Testis (tissue), 3 donors: ENCODE measurements around the gene ERBB2. TPM values are rescaled to one million over a fixed set of nuclear protein-coding genes. Genes with fewer than 3 reads are reported as not detected.

Experiments used
- DNase-seq: peaks from one replicate; pipeline ENCODE4 v3.0.0-alpha.2; 2019
- H3K27ac ChIP-seq, 2 donors: fragments of 200-600 bp; sonication (generic); one replicate each; pipeline ENCODE4 v1.5.1; 2019
- H3K27me3 ChIP-seq: fragments of 200-600 bp; sonication (generic); one replicate; pipeline ENCODE4 v1.5.1; 2019
- H3K36me3 ChIP-seq: fragments of 200-600 bp; sonication (generic); one replicate; pipeline ENCODE4 v1.5.1; 2017; ENCODE audit warnings: low read depth; ENCODE audit errors: missing control alignments
- H3K4me1 ChIP-seq: fragments of 200-600 bp; sonication (generic); one replicate; pipeline ENCODE4 v1.5.1; 2019
- H3K4me3 ChIP-seq, 2 donors: fragments of 200-600 bp; sonication (generic); one replicate each; pipeline ENCODE4 v1.5.1; 2017 to 2019
- H3K9me3 ChIP-seq: fragments of 200-600 bp; sonication (generic); one replicate; pipeline ENCODE4 v1.5.1; 2017
- POLR2A ChIP-seq: fragments of 450-650 bp; IDR thresholded peaks from one replicate; pipeline ENCODE4 v1.6.1; 2017; ENCODE audit warnings: antibody characterized with exemption, mild to moderate bottlenecking, moderate library complexity
- WGBS, 2 donors: methylation state at CpG; one replicate each; pipeline ENCODE4 v1.1.5; 2018; 5-methylcytosine and 5-hydroxymethylcytosine counted together
- intact Hi-C: fragments of 100-400 bp; cut with DNase I; formaldehyde crosslinking; loops from one replicate; pipeline ENCODE4 v1.15.1; 2023; ENCODE audit warnings: low total_unique reads
- polyA plus RNA-seq: library from polyadenylated mRNA; stranded (reverse); fragments of 350-450 nt; fragmentation: Illumina TruSeq; extraction: RNeasy Lipid Tissue Mini Kit (QIAGEN cat#74804); gene quantifications from one replicate; pipeline ENCODE4 v1.2.3, GENCODE V29; 2014; ENCODE audit warnings: low read depth, low replicate concordance; ENCODE audit not compliant: insufficient read depth
- total RNA-seq, 2 donors: library from RNA; depleted of rRNA; stranded (reverse); fragments of >200 nt; gene quantifications; one replicate each; pipeline ENCODE4 v1.2.3, GENCODE V29; 2016
- TF ChIP-seq, protein P1 (sequence below), 3 experiments: fragments of 450-650 bp in 2 of 3; fragments of 200-600 bp in 1 of 3; sonication (generic) in 1 of 3; IDR thresholded peaks; one replicate each; pipeline ENCODE4 v1.5.1; 2016 to 2019; ENCODE audit warnings: antibody characterized with exemption in 3 of 3, mild to moderate bottlenecking in 2 of 3, moderate library complexity in 1 of 3

ERBB2 gene
- total and polyA plus RNA-seq, 3 donors from 2014 or later, result 32.1 to 40.0 (median 32.1) TPM

DNA sequence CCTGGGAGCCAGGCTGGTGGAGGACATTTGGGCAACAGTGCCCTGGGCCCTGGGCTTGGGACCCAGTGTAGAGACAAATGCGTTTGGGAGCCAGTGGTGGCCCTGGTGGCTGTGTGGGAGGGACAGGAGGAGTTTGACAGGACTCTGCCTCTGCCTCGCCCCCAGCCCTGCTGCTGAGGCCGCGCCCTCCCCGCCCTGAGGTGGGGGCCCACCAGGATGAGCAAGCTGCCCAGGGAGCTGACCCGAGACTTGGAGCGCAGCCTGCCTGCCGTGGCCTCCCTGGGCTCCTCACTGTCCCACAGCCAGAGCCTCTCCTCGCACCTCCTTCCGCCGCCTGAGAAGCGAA, 46.6 kb upstream of the ERBB2 start:
- 84 to 100% methylated on average over 1 to 12 of the region's 12 CpGs for WGBS, 2 donors
- TF ChIP-seq, protein P1, sequence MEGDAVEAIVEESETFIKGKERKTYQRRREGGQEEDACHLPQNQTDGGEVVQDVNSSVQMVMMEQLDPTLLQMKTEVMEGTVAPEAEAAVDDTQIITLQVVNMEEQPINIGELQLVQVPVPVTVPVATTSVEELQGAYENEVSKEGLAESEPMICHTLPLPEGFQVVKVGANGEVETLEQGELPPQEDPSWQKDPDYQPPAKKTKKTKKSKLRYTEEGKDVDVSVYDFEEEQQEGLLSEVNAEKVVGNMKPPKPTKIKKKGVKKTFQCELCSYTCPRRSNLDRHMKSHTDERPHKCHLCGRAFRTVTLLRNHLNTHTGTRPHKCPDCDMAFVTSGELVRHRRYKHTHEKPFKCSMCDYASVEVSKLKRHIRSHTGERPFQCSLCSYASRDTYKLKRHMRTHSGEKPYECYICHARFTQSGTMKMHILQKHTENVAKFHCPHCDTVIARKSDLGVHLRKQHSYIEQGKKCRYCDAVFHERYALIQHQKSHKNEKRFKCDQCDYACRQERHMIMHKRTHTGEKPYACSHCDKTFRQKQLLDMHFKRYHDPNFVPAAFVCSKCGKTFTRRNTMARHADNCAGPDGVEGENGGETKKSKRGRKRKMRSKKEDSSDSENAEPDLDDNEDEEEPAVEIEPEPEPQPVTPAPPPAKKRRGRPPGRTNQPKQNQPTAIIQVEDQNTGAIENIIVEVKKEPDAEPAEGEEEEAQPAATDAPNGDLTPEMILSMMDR (IDR thresholded peaks at IDR 0.05), result no peak
- TF ChIP-seq POLR2A, result no peak
- Histone ChIP-seq H3K27me3 (no peaks in the 10 kb centered on the region), H3K36me3 (no peaks in the 10 kb centered on the region), H3K27ac (peak overlapping the region in 1 of 2 donors; percentile 15), H3K4me3 (no peak overlapping the region), H3K4me1 (peaks cover 23% of the 10 kb centered on the region), H3K9me3 (no peaks in the 10 kb centered on the region)
- no peak for DNase-seq
- intact Hi-C loops, result no loop called here

- intact Hi-C loops, result no loop called here
- Histone ChIP-seq H3K4me1 (peaks cover 23% of the 10 kb centered on the region), H3K9me3 (no peaks in the 10 kb centered on the region), H3K36me3 (no peaks in the 10 kb centered on the region), H3K27me3 (no peaks in the 10 kb centered on the region), H3K4me3 (no peak overlapping the region), H3K27ac (peak overlapping the region in 1 of 2 donors; percentile 15)
- 67 to 75% methylated on average over 8 to 14 of the region's 14 CpGs for WGBS, 2 donors
- no peak for TF ChIP-seq POLR2A
- TF ChIP-seq, protein P1 (IDR thresholded peaks at IDR 0.05), result peak in 2 of 3 experiments; percentile 57 to 77
- peak; percentile 80 for DNase-seq
Observed at GRCh38 chr17:39653662-39654331, 46.1 kb upstream of the ERBB2 start.

DNA sequence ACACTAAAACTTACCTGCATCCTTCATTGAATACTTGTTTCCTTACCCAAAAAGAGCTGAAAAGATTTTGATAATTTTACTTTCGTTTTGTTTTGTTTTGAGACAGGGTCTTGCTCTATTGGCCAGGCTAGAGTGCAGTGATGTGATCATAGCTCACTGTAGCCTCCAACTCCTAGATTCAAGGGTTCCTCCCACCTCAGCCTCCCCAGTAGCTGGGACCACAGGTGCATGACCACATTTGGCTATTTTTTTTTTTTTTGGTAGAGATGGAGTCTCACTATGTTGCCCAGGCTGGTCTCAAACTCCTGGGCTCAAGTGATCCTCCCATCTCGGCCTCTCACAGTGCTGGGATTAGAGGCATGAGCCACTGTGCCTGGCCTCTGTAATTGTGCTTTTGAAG, 44.8 kb upstream of the ERBB2 start:
- Histone ChIP-seq H3K27me3 (no peaks in the 10 kb centered on the region), H3K36me3 (no peaks in the 10 kb centered on the region), H3K4me1 (peaks cover 23% of the 10 kb centered on the region), H3K4me3 (no peak overlapping the region), H3K27ac (no peak overlapping the region), H3K9me3 (no peaks in the 10 kb centered on the region)
- DNase-seq, result no peak
- intact Hi-C loops, result no loop called here
- WGBS, 2 donors, result 96 to 97% methylated on average over 2 of the region's 2 CpGs
- TF ChIP-seq POLR2A, result no peak
- TF ChIP-seq, protein P1 (IDR thresholded peaks at IDR 0.05), result no peak

GRCh38 chr17:39658346-39658745, 41.5 kb upstream of the ERBB2 start:
- Histone ChIP-seq H3K36me3 (no peaks in the 10 kb centered on the region), H3K27ac (no peak overlapping the region), H3K4me1 (peaks cover 5% of the 10 kb centered on the region), H3K9me3 (no peaks in the 10 kb centered on the region), H3K27me3 (no peaks in the 10 kb centered on the region), H3K4me3 (no peak overlapping the region)
- TF ChIP-seq, protein P1 (IDR thresholded peaks at IDR 0.05), result no peak
- no peak for TF ChIP-seq POLR2A
- intact Hi-C loops, result no loop called here
- 91 to 98% methylated on average over 7 to 11 of the region's 11 CpGs for whole genome bisulfite sequencing, 2 donors
- no peak for DNase-seq

DNA sequence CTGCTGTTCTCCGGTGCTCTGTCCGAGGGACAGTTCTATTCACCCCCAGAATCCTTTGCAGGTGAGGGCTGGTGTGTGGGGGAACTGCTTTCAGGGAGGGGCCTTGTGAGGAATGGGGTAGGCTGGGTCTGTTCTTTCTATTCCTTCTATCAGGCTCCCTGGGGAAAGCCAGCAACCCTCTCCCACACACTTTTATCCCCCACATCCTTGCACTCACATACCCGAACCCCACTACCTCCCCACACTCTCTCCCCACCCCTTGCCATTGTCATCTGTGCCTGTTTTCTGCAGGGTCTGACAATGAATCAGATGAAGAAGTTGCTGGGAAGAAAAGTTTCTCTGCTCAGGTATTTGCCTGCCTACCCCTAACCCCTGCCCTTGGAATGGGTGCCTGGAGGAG, 41.1 kb upstream of the ERBB2 start:
- H3K27me3 ChIP-seq, result no peaks in the 10 kb centered on the region
- H3K4me1 ChIP-seq, result peaks cover 3% of the 10 kb centered on the region
- TF ChIP-seq POLR2A, result no peak
- TF ChIP-seq, protein P1 (IDR thresholded peaks at IDR 0.05), result no peak
- WGBS, 2 donors, result 91 to 97% methylated on average over 2 to 3 of the region's 3 CpGs
- no peak overlapping the region for H3K4me3 ChIP-seq
- H3K27ac ChIP-seq, result peak overlapping the region in 1 of 2 donors; percentile 69
- DNase-seq, result no peak
- intact Hi-C loops, result no loop called here
- H3K9me3 ChIP-seq, result no peaks in the 10 kb centered on the region
- H3K36me3 ChIP-seq, result no peaks in the 10 kb centered on the region
